ENCODE results near the gene SLC25A22.

DNA sequence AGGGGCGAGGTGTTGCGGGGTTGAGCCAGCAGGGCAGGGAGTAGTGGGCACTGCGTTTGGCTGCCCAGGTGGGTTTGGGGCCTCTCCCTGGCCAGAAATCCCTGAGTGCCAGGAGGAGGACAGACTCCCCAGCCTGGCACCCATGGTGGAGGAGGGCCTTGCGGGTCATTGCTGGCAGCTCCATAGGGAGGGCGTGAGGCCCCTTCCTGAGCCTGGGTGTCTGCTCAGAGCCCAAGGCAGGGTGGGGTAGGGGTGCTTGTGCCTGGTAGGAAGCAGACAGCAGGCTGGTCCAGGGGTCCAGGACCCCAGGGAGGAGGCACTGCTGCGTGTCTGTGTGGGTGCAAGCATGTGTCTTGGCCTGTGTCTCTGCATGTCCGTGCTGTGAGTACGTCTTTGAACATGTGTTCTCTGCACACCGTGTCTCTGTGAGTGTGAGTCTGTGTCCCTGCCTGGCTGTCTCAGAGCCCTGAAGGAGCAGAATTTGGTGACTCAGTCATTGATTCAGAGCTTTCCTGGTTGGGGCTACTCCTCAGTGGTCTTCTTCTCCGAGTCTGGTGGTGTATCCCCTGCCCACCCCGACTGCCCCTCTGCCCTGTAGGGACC, 48.5 kb upstream of the SLC25A22 start:
- TF ChIP-seq EGR1 (IDR thresholded peaks at IDR 0.05; ENCODE audit: borderline replicate concordance in 1 of 2, low read depth in 2 of 2, low read length in 2 of 2) (no peak), NR2C2 (IDR thresholded peaks at IDR 0.05; ENCODE audit: borderline replicate concordance, control insufficient read depth, insufficient read length, low read depth) (no peak), SREBF2 (IDR thresholded peaks at IDR 0.05; ENCODE audit: low read length) (no peak), POLR2A (IDR thresholded peaks at IDR 0.05; ENCODE audit: low read depth, low read length) (no peak), CTCF (IDR thresholded peaks at IDR 0.05 in 2 of 3, conservative IDR thresholded peaks at IDR 0.05 in 1 of 3; ENCODE audit: control insufficient read depth in 2 of 3, extremely low read depth in 1 of 3, insufficient read depth in 1 of 3, low read depth in 3 of 3, low read length in 3 of 3) (no peak), NRF1 (conservative IDR thresholded peaks at IDR 0.05; ENCODE audit: low read depth, low read length) (no peak)
- TF ChIP-seq, protein P1, sequence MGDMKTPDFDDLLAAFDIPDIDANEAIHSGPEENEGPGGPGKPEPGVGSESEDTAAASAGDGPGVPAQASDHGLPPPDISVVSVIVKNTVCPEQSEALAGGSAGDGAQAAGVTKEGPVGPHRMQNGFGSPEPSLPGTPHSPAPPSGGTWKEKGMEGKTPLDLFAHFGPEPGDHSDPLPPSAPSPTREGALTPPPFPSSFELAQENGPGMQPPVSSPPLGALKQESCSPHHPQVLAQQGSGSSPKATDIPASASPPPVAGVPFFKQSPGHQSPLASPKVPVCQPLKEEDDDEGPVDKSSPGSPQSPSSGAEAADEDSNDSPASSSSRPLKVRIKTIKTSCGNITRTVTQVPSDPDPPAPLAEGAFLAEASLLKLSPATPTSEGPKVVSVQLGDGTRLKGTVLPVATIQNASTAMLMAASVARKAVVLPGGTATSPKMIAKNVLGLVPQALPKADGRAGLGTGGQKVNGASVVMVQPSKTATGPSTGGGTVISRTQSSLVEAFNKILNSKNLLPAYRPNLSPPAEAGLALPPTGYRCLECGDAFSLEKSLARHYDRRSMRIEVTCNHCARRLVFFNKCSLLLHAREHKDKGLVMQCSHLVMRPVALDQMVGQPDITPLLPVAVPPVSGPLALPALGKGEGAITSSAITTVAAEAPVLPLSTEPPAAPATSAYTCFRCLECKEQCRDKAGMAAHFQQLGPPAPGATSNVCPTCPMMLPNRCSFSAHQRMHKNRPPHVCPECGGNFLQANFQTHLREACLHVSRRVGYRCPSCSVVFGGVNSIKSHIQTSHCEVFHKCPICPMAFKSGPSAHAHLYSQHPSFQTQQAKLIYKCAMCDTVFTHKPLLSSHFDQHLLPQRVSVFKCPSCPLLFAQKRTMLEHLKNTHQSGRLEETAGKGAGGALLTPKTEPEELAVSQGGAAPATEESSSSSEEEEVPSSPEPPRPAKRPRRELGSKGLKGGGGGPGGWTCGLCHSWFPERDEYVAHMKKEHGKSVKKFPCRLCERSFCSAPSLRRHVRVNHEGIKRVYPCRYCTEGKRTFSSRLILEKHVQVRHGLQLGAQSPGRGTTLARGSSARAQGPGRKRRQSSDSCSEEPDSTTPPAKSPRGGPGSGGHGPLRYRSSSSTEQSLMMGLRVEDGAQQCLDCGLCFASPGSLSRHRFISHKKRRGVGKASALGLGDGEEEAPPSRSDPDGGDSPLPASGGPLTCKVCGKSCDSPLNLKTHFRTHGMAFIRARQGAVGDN (IDR thresholded peaks at IDR 0.05): no peak
- TF ChIP-seq, protein P2, sequence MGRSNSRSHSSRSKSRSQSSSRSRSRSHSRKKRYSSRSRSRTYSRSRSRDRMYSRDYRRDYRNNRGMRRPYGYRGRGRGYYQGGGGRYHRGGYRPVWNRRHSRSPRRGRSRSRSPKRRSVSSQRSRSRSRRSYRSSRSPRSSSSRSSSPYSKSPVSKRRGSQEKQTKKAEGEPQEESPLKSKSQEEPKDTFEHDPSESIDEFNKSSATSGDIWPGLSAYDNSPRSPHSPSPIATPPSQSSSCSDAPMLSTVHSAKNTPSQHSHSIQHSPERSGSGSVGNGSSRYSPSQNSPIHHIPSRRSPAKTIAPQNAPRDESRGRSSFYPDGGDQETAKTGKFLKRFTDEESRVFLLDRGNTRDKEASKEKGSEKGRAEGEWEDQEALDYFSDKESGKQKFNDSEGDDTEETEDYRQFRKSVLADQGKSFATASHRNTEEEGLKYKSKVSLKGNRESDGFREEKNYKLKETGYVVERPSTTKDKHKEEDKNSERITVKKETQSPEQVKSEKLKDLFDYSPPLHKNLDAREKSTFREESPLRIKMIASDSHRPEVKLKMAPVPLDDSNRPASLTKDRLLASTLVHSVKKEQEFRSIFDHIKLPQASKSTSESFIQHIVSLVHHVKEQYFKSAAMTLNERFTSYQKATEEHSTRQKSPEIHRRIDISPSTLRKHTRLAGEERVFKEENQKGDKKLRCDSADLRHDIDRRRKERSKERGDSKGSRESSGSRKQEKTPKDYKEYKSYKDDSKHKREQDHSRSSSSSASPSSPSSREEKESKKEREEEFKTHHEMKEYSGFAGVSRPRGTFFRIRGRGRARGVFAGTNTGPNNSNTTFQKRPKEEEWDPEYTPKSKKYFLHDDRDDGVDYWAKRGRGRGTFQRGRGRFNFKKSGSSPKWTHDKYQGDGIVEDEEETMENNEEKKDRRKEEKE (IDR thresholded peaks at IDR 0.05): no peak
